ENCODE measurements around the gene ZNF414. TPM values are rescaled to one million over a fixed set of nuclear protein-coding genes. Genes with fewer than 3 reads are reported as not detected.

ZNF414 gene
- total and polyA plus RNA-seq, 2 experiments from 2014 or later = 50.7 to 64.2 TPM

- no peaks in the 10 kb centered on the region for H3K4me1 ChIP-seq (ENCODE audit: low read depth)
- no peak overlapping the region for H3K27ac ChIP-seq
- no peaks in the 10 kb centered on the region for H3K27me3 ChIP-seq
- H3K9me3 ChIP-seq (ENCODE audit: low read depth) = no peaks in the 10 kb centered on the region
- H3K36me3 ChIP-seq = peaks cover 2% of the 10 kb centered on the region
- H3K4me3 ChIP-seq = no peak overlapping the region
- no peak for TF ChIP-seq CTCF (IDR thresholded peaks at IDR 0.05; ENCODE audit: low read depth, low read length)
- no peak for DNase-seq (ENCODE audit: low read depth in 1 of 2, low spot score in 1 of 2)
Measured at GRCh38 chr19:8537099-8537498, 23.1 kb upstream of the ZNF414 start.

- Histone ChIP-seq H3K36me3 (peaks cover 2% of the 10 kb centered on the region), H3K4me1 (ENCODE audit: low read depth) (no peaks in the 10 kb centered on the region), H3K4me3 (no peak overlapping the region), H3K9me3 (ENCODE audit: low read depth) (no peaks in the 10 kb centered on the region), H3K27me3 (no peaks in the 10 kb centered on the region), H3K27ac (no peak overlapping the region)
- DNase-seq (ENCODE audit: low read depth in 1 of 2, low spot score in 1 of 2) = no peak
- TF ChIP-seq CTCF (IDR thresholded peaks at IDR 0.05; ENCODE audit: low read depth, low read length) = no peak
Measured at GRCh38 chr19:8536282-8536681, 22.3 kb upstream of the ZNF414 start.

- Histone ChIP-seq H3K27ac (no peak overlapping the region), H3K4me3 (no peak overlapping the region), H3K4me1 (ENCODE audit: low read depth) (no peaks in the 10 kb centered on the region), H3K36me3 (no peaks in the 10 kb centered on the region), H3K27me3 (no peaks in the 10 kb centered on the region), H3K9me3 (ENCODE audit: low read depth) (no peaks in the 10 kb centered on the region)
- DNase-seq (ENCODE audit: low read depth in 1 of 2, low spot score in 1 of 2) = no peak
- no peak for TF ChIP-seq CTCF (IDR thresholded peaks at IDR 0.05; ENCODE audit: low read depth, low read length)
Measured at GRCh38 chr19:8532225-8532624, 18.3 kb upstream of the ZNF414 start.

- H3K27ac ChIP-seq = no peak overlapping the region
- TF ChIP-seq CTCF (IDR thresholded peaks at IDR 0.05; ENCODE audit: low read depth, low read length) = no peak
- DNase-seq (ENCODE audit: low read depth in 1 of 2, low spot score in 1 of 2) = no peak
- H3K27me3 ChIP-seq = no peaks in the 10 kb centered on the region
- no peaks in the 10 kb centered on the region for H3K36me3 ChIP-seq
- no peak overlapping the region for H3K4me3 ChIP-seq
- H3K4me1 ChIP-seq (ENCODE audit: low read depth) = no peaks in the 10 kb centered on the region
- no peaks in the 10 kb centered on the region for H3K9me3 ChIP-seq (ENCODE audit: low read depth)
Measured at GRCh38 chr19:8531470-8531869, 17.5 kb upstream of the ZNF414 start.

- H3K27ac ChIP-seq = no peak overlapping the region
- no peaks in the 10 kb centered on the region for H3K36me3 ChIP-seq
- no peaks in the 10 kb centered on the region for H3K4me1 ChIP-seq (ENCODE audit: low read depth)
- no peak for TF ChIP-seq CTCF (IDR thresholded peaks at IDR 0.05; ENCODE audit: low read depth, low read length)
- DNase-seq (ENCODE audit: low read depth in 1 of 2, low spot score in 1 of 2) = no peak
- H3K4me3 ChIP-seq = no peak overlapping the region
- no peaks in the 10 kb centered on the region for H3K9me3 ChIP-seq (ENCODE audit: low read depth)
- no peaks in the 10 kb centered on the region for H3K27me3 ChIP-seq
Measured at GRCh38 chr19:8530061-8530679, 16.2 kb upstream of the ZNF414 start.
